ENCODE results near the gene NEURL1B.
A peak's percentile ranks its signal among the peaks of the same experiment; 100 is the strongest.

NEURL1B gene

GRCh38 chr5:172681421-172681820 is 40.4 kb downstream of the NEURL1B start:
- H3K36me3 ChIP-seq (replicated peaks) = no peaks in the 10 kb centered on the region
- in situ Hi-C loops (cut with HindIII; ENCODE audit: low pct_ligation_motif_present, low sequenced_read_pairs) = no loop called here
- no peaks in the 10 kb centered on the region for H3K27me3 ChIP-seq (replicated peaks)
- H3K4me3 ChIP-seq (ENCODE audit: low read depth, low read length) = no peak overlapping the region
- DNase-seq = no peak
- H3K27ac ChIP-seq = no peak overlapping the region
- TF ChIP-seq CTCF (IDR thresholded peaks at IDR 0.05; ENCODE audit: low read depth, low read length, missing control alignments) = no peak

- no peak for DNase-seq
- in situ Hi-C loops (cut with HindIII; ENCODE audit: low pct_ligation_motif_present, low sequenced_read_pairs) = no loop called here
- H3K4me3 ChIP-seq (ENCODE audit: low read depth, low read length) = no peak overlapping the region
- H3K27ac ChIP-seq = no peak overlapping the region
- TF ChIP-seq CTCF (IDR thresholded peaks at IDR 0.05; ENCODE audit: low read depth, low read length, missing control alignments) = no peak
- H3K27me3 ChIP-seq (replicated peaks) = no peaks in the 10 kb centered on the region
- H3K36me3 ChIP-seq (replicated peaks) = no peaks in the 10 kb centered on the region
Observed at GRCh38 chr5:172683264-172683644, 42.2 kb downstream of the NEURL1B start.

DNA sequence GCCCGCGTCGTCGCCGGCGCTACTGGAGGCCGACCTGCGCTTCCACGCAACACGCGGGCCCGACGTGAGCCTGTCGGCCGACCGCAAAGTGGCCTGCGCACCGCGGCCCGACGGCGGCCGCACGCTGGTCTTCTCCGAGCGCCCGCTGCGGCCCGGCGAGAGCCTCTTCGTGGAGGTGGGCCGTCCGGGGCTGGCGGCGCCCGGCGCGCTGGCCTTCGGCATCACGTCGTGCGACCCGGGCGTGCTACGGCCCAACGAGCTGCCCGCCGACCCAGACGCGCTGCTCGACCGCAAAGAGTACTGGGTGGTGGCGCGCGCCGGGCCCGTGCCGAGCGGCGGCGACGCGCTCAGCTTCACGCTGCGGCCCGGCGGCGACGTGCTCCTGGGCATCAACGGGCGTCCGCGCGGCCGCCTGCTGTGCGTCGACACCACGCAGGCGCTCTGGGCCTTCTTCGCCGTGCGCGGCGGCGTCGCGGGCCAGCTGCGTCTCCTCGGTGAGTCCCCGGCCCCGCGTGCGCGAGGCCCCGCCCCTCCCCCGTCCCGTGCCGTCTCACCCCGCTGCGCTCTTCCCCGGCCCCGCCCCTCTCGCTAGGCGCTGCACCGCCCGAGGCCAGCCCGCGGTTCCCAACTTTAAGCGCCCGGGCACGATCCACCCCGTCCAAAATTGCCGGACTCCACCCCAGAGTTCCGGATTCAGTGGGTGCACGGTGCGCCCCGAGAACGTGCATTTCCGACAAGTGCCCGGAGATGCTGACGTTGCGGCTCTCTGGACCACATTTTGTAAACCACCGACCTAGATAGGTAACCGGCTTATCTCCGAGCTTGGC is 42.8 kb downstream of the NEURL1B start:
- no peak for TF ChIP-seq CTCF (IDR thresholded peaks at IDR 0.05; ENCODE audit: low read depth, low read length, missing control alignments)
- H3K36me3 ChIP-seq (replicated peaks) = no peaks in the 10 kb centered on the region
- H3K4me3 ChIP-seq (ENCODE audit: low read depth, low read length) = no peak overlapping the region
- in situ Hi-C loops (cut with HindIII; ENCODE audit: low pct_ligation_motif_present, low sequenced_read_pairs) = no loop called here
- DNase-seq = no peak
- no peak overlapping the region for H3K27ac ChIP-seq
- no peaks in the 10 kb centered on the region for H3K27me3 ChIP-seq (replicated peaks)

DNA sequence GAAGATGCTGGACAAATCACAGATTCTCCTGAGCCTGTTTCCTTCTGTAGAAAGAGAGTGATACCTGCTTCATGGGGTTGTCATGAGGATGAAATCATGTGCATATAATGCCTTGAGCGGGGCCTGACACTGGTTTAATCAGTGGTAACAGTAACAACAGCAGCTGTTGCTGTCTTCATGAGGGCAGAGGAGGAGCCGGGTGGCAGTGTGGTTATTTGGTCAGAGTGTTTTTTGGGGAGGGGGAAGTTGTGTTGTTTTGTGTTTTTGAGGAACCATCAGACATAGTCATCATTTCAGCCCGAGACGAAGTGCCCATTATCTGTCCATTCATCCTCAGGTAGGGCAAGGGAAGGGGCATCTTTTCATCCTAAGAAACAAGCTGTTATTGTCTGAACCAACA is 44.0 kb downstream of the NEURL1B start:
- Histone ChIP-seq H3K27me3 (replicated peaks) (no peaks in the 10 kb centered on the region), H3K36me3 (replicated peaks) (no peaks in the 10 kb centered on the region), H3K4me3 (ENCODE audit: low read depth, low read length) (no peak overlapping the region), H3K27ac (no peak overlapping the region)
- no peak for TF ChIP-seq CTCF (IDR thresholded peaks at IDR 0.05; ENCODE audit: low read depth, low read length, missing control alignments)
- DNase-seq = no peak
- in situ Hi-C loops (cut with HindIII; ENCODE audit: low pct_ligation_motif_present, low sequenced_read_pairs) = no loop called here

DNA sequence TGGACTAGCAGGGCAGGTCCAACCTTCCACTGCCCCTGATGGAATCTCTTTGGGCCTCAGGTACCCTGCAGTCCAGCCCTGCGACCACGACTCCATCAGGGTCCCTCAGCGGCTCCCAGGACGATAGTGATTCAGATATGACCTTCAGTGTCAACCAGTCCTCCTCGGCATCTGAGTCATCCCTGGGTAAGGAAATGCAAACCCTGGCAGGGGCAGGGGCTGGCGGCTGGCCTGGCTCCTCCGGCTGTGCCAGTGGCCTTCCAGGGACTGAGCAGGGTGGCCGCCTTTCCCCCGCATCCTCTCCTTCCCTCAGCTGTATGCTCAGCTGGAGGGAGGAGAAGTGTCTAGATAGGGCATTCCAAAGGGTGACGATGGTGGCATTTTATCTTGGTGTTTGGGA is 45.0 kb downstream of the NEURL1B start:
- no peaks in the 10 kb centered on the region for H3K36me3 ChIP-seq (replicated peaks)
- H3K4me3 ChIP-seq (ENCODE audit: low read depth, low read length) = no peak overlapping the region
- in situ Hi-C loops (cut with HindIII; ENCODE audit: low pct_ligation_motif_present, low sequenced_read_pairs) = no loop called here
- no peaks in the 10 kb centered on the region for H3K27me3 ChIP-seq (replicated peaks)
- H3K27ac ChIP-seq = no peak overlapping the region
- DNase-seq = peak; percentile 15
- TF ChIP-seq CTCF (IDR thresholded peaks at IDR 0.05; ENCODE audit: low read depth, low read length, missing control alignments) = no peak
